Caco-2 (cell line): ENCODE data around the gene REG1A. TPM values are rescaled to one million over a fixed set of nuclear protein-coding genes. Genes with fewer than 3 reads are reported as not detected.

ENCODE experiments used
- BruUV-seq: library from RNA; stranded (reverse); fragments of 400-500 nt; replicated peaks from 2 replicates; lab custom pipeline; 2021; lab: Mats Ljungman, UMichigan
- CTCF ChIA-PET: fragments of 300-600 bp; sonication (Branson Sonifier 250); formaldehyde crosslinking; loops from one replicate; lab custom pipeline; 2022; ENCODE audit warnings: antibody characterized with exemption; lab: Charles Lee
- POLR2A ChIA-PET: fragments of 300-600 bp; sonication (Branson Sonifier 250); formaldehyde crosslinking; loops from one replicate; lab custom pipeline; 2022; ENCODE audit warnings: antibody characterized with exemption; lab: Charles Lee
- DNase-seq, 2 experiments: peaks; one replicate each; pipeline versions ENCODE4 v3.0.0 to v3.0.0-alpha.2; 2020 to 2022
- H3K27me3 ChIP-seq: replicated peaks from 2 replicates; pipeline ENCODE4 v1.6.0; 2011; ENCODE audit warnings: low read length; ENCODE audit not compliant: control insufficient read depth, insufficient read depth
- H3K36me3 ChIP-seq: 2 replicates; pipeline ENCODE4 v1.5.1; 2011; ENCODE audit warnings: low read length; ENCODE audit not compliant: control insufficient read depth, insufficient read depth
- H3K4me1 ChIP-seq: fragments of 250-450 bp; sonication (Bioruptor Pico); 2 replicates; pipeline ENCODE4 v1.5.1; 2020; ENCODE audit warnings: mild to moderate bottlenecking
- H3K4me3 ChIP-seq: 2 replicates; pipeline ENCODE4 v1.5.1; 2011; ENCODE audit warnings: low read depth, mild to moderate bottlenecking, control low read depth, low read length
- H3K9me3 ChIP-seq: fragments of 250-450 bp; sonication (Bioruptor Pico); 2 replicates; pipeline ENCODE4 v1.5.1; 2020; ENCODE audit warnings: mild to moderate bottlenecking, moderate library complexity
- H3K27ac Mint-ChIP-seq: one replicate; pipeline ENCODE4 v1.8.0; 2022; ENCODE audit warnings: mixed read lengths; ENCODE audit not compliant: unreplicated experiment
- H3K27me3 Mint-ChIP-seq: one replicate; pipeline ENCODE4 v1.8.0; 2022; ENCODE audit warnings: mixed read lengths; ENCODE audit not compliant: insufficient read depth, unreplicated experiment
- H3K36me3 Mint-ChIP-seq: one replicate; pipeline ENCODE4 v1.8.0; 2022; ENCODE audit warnings: mild to moderate bottlenecking, mixed read lengths; ENCODE audit not compliant: insufficient read depth, unreplicated experiment
- H3K4me1 Mint-ChIP-seq: one replicate; pipeline ENCODE4 v1.8.0; 2022; ENCODE audit warnings: low read depth, mixed read lengths; ENCODE audit not compliant: unreplicated experiment
- H3K4me3 Mint-ChIP-seq: one replicate; pipeline ENCODE4 v1.8.0; 2022; ENCODE audit warnings: mild to moderate bottlenecking, moderate library complexity, mixed read lengths; ENCODE audit not compliant: unreplicated experiment
- H3K9me3 Mint-ChIP-seq: one replicate; pipeline ENCODE4 v1.8.0; 2022; ENCODE audit warnings: mixed read lengths; ENCODE audit not compliant: unreplicated experiment
- CTCF ChIP-seq, 2 experiments: fragments of 200-600 bp in 1 of 2; IDR thresholded peaks; 1 replicate in 1 of 2; 2 replicates in 1 of 2; pipeline versions ENCODE4 v1.5.1 to v1.8.0; 2011 to 2022; ENCODE audit warnings: antibody characterized with exemption in 1 of 2, control low read depth in 1 of 2, inconsistent platforms in 1 of 2, low read depth in 1 of 2, low read length in 1 of 2, mild to moderate bottlenecking in 1 of 2, moderate library complexity in 1 of 2; ENCODE audit not compliant: insufficient read depth in 1 of 2, severe bottlenecking in 1 of 2, unreplicated experiment in 1 of 2
- intact Hi-C: fragments of 100-400 bp; cut with micrococcal nuclease; formaldehyde crosslinking; loops from one replicate; pipeline ENCODE4 v1.10.0; 2022; ENCODE audit not compliant: unreplicated experiment
- total RNA-seq: library from RNA; stranded (reverse); gene quantifications from 2 replicates; pipeline ENCODE4 v1.2.3, GENCODE V29; 2022

Gene REG1A
- total RNA-seq, 1 experiment from 2014 or later: 0.73 TPM

GRCh38 chr2:79083597-79084251 lies 36.6 kb upstream of the REG1A start:
- ChIA-PET POLR2A (no interaction called here), CTCF (no interaction called here)
- Mint-ChIP-seq H3K4me3 (no peak overlapping the region), H3K9me3 (no peaks in the 10 kb centered on the region), H3K36me3 (no peaks in the 10 kb centered on the region), H3K27me3 (peaks cover 13% of the 10 kb centered on the region), H3K27ac (no peak overlapping the region), H3K4me1 (no peaks in the 10 kb centered on the region)
- intact Hi-C loops: no loop called here
- H3K4me1 ChIP-seq: no peaks in the 10 kb centered on the region
- BruUV-seq: no TSS peak
- no peak overlapping the region for H3K4me3 ChIP-seq
- no peak for TF ChIP-seq CTCF (IDR thresholded peaks at IDR 0.05; ENCODE audit: insufficient read depth in 1 of 2, low read depth in 1 of 2, low read length in 1 of 2, severe bottlenecking in 1 of 2, unreplicated experiment in 1 of 2)
- H3K9me3 ChIP-seq: no peaks in the 10 kb centered on the region
- DNase-seq: no peak
- H3K36me3 ChIP-seq: no peaks in the 10 kb centered on the region
- H3K27me3 ChIP-seq: no peaks in the 10 kb centered on the region

GRCh38 chr2:79084495-79085135 lies 35.7 kb upstream of the REG1A start:
- intact Hi-C loops: no loop called here
- ChIA-PET POLR2A (no interaction called here), CTCF (no interaction called here)
- Mint-ChIP-seq H3K4me1 (no peaks in the 10 kb centered on the region), H3K9me3 (no peaks in the 10 kb centered on the region), H3K4me3 (no peak overlapping the region), H3K27me3 (peaks cover 14% of the 10 kb centered on the region), H3K36me3 (no peaks in the 10 kb centered on the region), H3K27ac (no peak overlapping the region)
- no peaks in the 10 kb centered on the region for H3K27me3 ChIP-seq
- H3K4me3 ChIP-seq: no peak overlapping the region
- no peaks in the 10 kb centered on the region for H3K36me3 ChIP-seq
- no peaks in the 10 kb centered on the region for H3K4me1 ChIP-seq
- BruUV-seq: no TSS peak
- no peak for DNase-seq
- no peaks in the 10 kb centered on the region for H3K9me3 ChIP-seq
- no peak for TF ChIP-seq CTCF (IDR thresholded peaks at IDR 0.05; ENCODE audit: insufficient read depth in 1 of 2, low read depth in 1 of 2, low read length in 1 of 2, severe bottlenecking in 1 of 2, unreplicated experiment in 1 of 2)

GRCh38 chr2:79085382-79085781 lies 34.9 kb upstream of the REG1A start:
- ChIA-PET CTCF (no interaction called here), POLR2A (no interaction called here)
- BruUV-seq: no TSS peak
- Histone ChIP-seq H3K36me3 (no peaks in the 10 kb centered on the region), H3K4me1 (no peaks in the 10 kb centered on the region), H3K9me3 (no peaks in the 10 kb centered on the region), H3K27me3 (no peaks in the 10 kb centered on the region), H3K4me3 (no peak overlapping the region)
- intact Hi-C loops: no loop called here
- DNase-seq: no peak
- Mint-ChIP-seq H3K4me3 (no peak overlapping the region), H3K36me3 (no peaks in the 10 kb centered on the region), H3K27ac (no peak overlapping the region), H3K4me1 (no peaks in the 10 kb centered on the region), H3K9me3 (no peaks in the 10 kb centered on the region), H3K27me3 (peaks cover 15% of the 10 kb centered on the region)
- no peak for TF ChIP-seq CTCF (IDR thresholded peaks at IDR 0.05; ENCODE audit: insufficient read depth in 1 of 2, low read depth in 1 of 2, low read length in 1 of 2, severe bottlenecking in 1 of 2, unreplicated experiment in 1 of 2)
